ENCODE measurements around the gene DIS3L. TPM values are rescaled to one million over a fixed set of nuclear protein-coding genes. Genes with fewer than 3 reads are reported as not detected.

Gene DIS3L
- total and polyA plus RNA-seq, 2 of the 4 experiments (the other 2 are of a cell fraction) = 5.1 to 14.5 TPM

DNA sequence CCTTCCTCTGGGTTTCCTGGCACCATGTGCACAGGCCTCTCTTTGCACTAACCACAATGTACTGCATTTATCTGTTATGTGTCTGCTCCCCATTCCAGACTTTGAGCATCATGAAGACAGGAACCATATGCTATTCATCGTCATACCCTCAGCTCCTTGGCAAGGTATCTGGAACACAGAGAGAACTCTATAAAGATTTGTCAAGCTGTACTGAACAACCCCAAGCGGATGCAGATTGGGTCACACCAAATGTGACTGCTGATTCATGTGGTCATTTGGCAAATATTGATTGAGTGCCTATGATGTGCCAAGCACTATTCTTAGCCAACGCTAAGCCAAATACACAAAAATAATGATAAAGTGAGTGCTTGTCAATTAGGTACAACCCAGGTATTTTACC, 32.3 kb upstream of the DIS3L start:
- Histone ChIP-seq H3K9me3 (ENCODE audit: control insufficient read depth, insufficient read depth, low read length) (0 out of 2 replicates have a peak, but pooled peaks cover 3% of the 10 kb centered on the region), H3K18ac (ENCODE audit: low read depth, low read length) (no peak overlapping the region), H4K91ac (ENCODE audit: insufficient read depth, low read depth, low read length) (no peak overlapping the region), H2BK120ac (ENCODE audit: low read depth, low read length) (no peak overlapping the region), H3K9me1 (ENCODE audit: insufficient read depth, low read length) (no peaks in the 10 kb centered on the region), H2AK5ac (ENCODE audit: low read depth, low read length) (no peak overlapping the region), H4K8ac (ENCODE audit: low read depth in 2 of 2, low read length in 2 of 2) (no peak overlapping the region), H2AFZ (replicated peaks; ENCODE audit: low read length, poor library complexity) (no peak overlapping the region), H3K36me3 (ENCODE audit: control insufficient read depth, insufficient read depth, low read length) (no peaks in the 10 kb centered on the region), H4K20me1 (ENCODE audit: insufficient read depth, low read length) (no peaks in the 10 kb centered on the region), H3K56ac (ENCODE audit: extremely low read depth, insufficient read depth, low read length) (no peak overlapping the region), H3K4me2 (ENCODE audit: low read depth, low read length) (no peak overlapping the region), H4K5ac (ENCODE audit: low read depth, low read length) (no peak overlapping the region), H3K79me1 (ENCODE audit: low read depth in 1 of 2, low read length in 2 of 2) (no peaks in the 10 kb centered on the region), H3K27me3 (ENCODE audit: control insufficient read depth, insufficient read depth, low read length) (peaks cover 62% of the 10 kb centered on the region), H2BK15ac (ENCODE audit: low read depth, low read length) (no peak overlapping the region), H3K14ac (replicated peaks; ENCODE audit: low read depth, low read length) (no peak overlapping the region), H3K23ac (ENCODE audit: low read depth, low read length) (no peak overlapping the region), H2BK20ac (ENCODE audit: low read depth, low read length) (no peak overlapping the region), H3K9ac (ENCODE audit: low read depth, low read length) (no peak overlapping the region), H3K27ac (ENCODE audit: insufficient read depth, low read length) (no peak overlapping the region), H2BK5ac (ENCODE audit: low read depth, low read length, poor library complexity, severe bottlenecking) (no peak overlapping the region), H3K4me3 (ENCODE audit: insufficient read depth, low read depth, low read length) (no peak overlapping the region), H2AK9ac (replicated peaks; ENCODE audit: low read depth, low read length, poor library complexity) (no peak overlapping the region), H3K4me1 (ENCODE audit: control insufficient read depth, insufficient read depth, low read length) (no peaks in the 10 kb centered on the region), H3K4ac (ENCODE audit: low read depth, low read length) (no peak overlapping the region)
- no CpG with 5 or more reads among the region's 3 CpGs for WGBS, 2 experiments (ENCODE audit: extremely low coverage in 2 of 2, insufficient read length in 1 of 2)
- in situ Hi-C loops (cut with MboI; ENCODE audit: low sequenced_read_pairs) (no loop called here), intact Hi-C loops (cut with micrococcal nuclease) (loop anchor here (10.0 kb wide), 1 partner anchor 56 kb away; no protein-coding TSS in a partner anchor), dilution Hi-C loops (cut with HindIII; ENCODE audit: low sequenced_read_pairs, unreplicated experiment) (no loop called here)
- TF ChIP-seq MXI1 (IDR thresholded peaks at IDR 0.05; ENCODE audit: borderline replicate concordance, low read depth, low read length) (no peak), MAZ (IDR thresholded peaks at IDR 0.05; ENCODE audit: borderline replicate concordance, low read depth, low read length) (no peak), NFE2L2 (IDR thresholded peaks at IDR 0.05; ENCODE audit: low read depth, low read length) (no peak), RFX5 (IDR thresholded peaks at IDR 0.05; ENCODE audit: low read depth, low read length) (no peak), FOS (IDR thresholded peaks at IDR 0.05; ENCODE audit: low read depth, low read length) (no peak), SMC3 (IDR thresholded peaks at IDR 0.05; ENCODE audit: low read depth, low read length) (no peak), RAD21 (IDR thresholded peaks at IDR 0.05; ENCODE audit: low read length) (no peak), BHLHE40 (IDR thresholded peaks at IDR 0.05; ENCODE audit: low read depth, low read length) (no peak), MAFK (IDR thresholded peaks at IDR 0.05; ENCODE audit: low read depth, low read length) (no peak), RCOR1 (IDR thresholded peaks at IDR 0.05; ENCODE audit: insufficient replicate concordance, low read length) (no peak), CHD1 (IDR thresholded peaks at IDR 0.05; ENCODE audit: low read depth, low read length) (no peak)
- TF ChIP-seq, protein P1, sequence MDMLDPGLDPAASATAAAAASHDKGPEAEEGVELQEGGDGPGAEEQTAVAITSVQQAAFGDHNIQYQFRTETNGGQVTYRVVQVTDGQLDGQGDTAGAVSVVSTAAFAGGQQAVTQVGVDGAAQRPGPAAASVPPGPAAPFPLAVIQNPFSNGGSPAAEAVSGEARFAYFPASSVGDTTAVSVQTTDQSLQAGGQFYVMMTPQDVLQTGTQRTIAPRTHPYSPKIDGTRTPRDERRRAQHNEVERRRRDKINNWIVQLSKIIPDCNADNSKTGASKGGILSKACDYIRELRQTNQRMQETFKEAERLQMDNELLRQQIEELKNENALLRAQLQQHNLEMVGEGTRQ (IDR thresholded peaks at IDR 0.05; ENCODE audit: low read depth, low read length) = no peak
- TF ChIP-seq, protein P2, sequence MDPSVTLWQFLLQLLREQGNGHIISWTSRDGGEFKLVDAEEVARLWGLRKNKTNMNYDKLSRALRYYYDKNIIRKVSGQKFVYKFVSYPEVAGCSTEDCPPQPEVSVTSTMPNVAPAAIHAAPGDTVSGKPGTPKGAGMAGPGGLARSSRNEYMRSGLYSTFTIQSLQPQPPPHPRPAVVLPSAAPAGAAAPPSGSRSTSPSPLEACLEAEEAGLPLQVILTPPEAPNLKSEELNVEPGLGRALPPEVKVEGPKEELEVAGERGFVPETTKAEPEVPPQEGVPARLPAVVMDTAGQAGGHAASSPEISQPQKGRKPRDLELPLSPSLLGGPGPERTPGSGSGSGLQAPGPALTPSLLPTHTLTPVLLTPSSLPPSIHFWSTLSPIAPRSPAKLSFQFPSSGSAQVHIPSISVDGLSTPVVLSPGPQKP (IDR thresholded peaks at IDR 0.05; ENCODE audit: borderline replicate concordance, low read depth, low read length) = no peak
- ChIA-PET POLR2A (ENCODE audit: unreplicated experiment) (no interaction called here), CTCF (no interaction called here)
- ATAC-seq (ENCODE audit: low read depth) = no peak
- BruUV-seq (replicated peaks) = no TSS peak
- no peak for DNase-seq

Measured in IMR-90 (cell line).